Osteocyte (in vitro differentiated cells): ENCODE data around the gene TRMT61A. TPM values are rescaled to one million over a fixed set of nuclear protein-coding genes. Genes with fewer than 3 reads are reported as not detected.

Source experiments
- DNase-seq: peaks from one replicate; pipeline ENCODE4 v3.0.0; 2021; ENCODE audit warnings: mixed read lengths; ENCODE audit not compliant: unreplicated experiment; ENCODE audit errors: extremely low spot score
- H3K27ac Mint-ChIP-seq: one replicate; pipeline ENCODE4 v1.8.0; 2021; ENCODE audit warnings: mild to moderate bottlenecking, mixed read lengths; ENCODE audit not compliant: unreplicated experiment
- H3K27me3 Mint-ChIP-seq: one replicate; pipeline ENCODE4 v1.8.0; 2021; ENCODE audit warnings: mixed read lengths; ENCODE audit not compliant: unreplicated experiment
- H3K36me3 Mint-ChIP-seq: one replicate; pipeline ENCODE4 v1.8.0; 2021; ENCODE audit warnings: mixed read lengths; ENCODE audit not compliant: unreplicated experiment
- H3K4me1 Mint-ChIP-seq: one replicate; pipeline ENCODE4 v1.8.0; 2021; ENCODE audit warnings: mixed read lengths; ENCODE audit not compliant: unreplicated experiment
- H3K4me3 Mint-ChIP-seq: one replicate; pipeline ENCODE4 v1.8.0; 2021; ENCODE audit warnings: mild to moderate bottlenecking, moderate library complexity, mixed read lengths; ENCODE audit not compliant: unreplicated experiment
- H3K9me3 Mint-ChIP-seq: one replicate; pipeline ENCODE4 v1.8.0; 2021; ENCODE audit warnings: mixed read lengths; ENCODE audit not compliant: unreplicated experiment
- CTCF ChIP-seq: fragments of 200-600 bp; sonication (generic); IDR thresholded peaks from 2 replicates; pipeline ENCODE4 v1.5.0; 2021; ENCODE audit warnings: antibody characterized with exemption, mild to moderate bottlenecking, moderate library complexity
- total RNA-seq: library from RNA; stranded (reverse); gene quantifications from 2 replicates; pipeline ENCODE4 v1.2.1, GENCODE V29; 2021

TRMT61A gene
- total RNA-seq, 1 donor from 2014 or later = 11.5 TPM

GRCh38 chr14:103544388-103545218 is 15.6 kb downstream of the TRMT61A start:
- no peak overlapping the region for H3K27ac Mint-ChIP-seq
- H3K4me1 Mint-ChIP-seq = peaks cover 37% of the 10 kb centered on the region
- H3K36me3 Mint-ChIP-seq = no peaks in the 10 kb centered on the region
- no peak for DNase-seq
- TF ChIP-seq CTCF = no peak
- no peaks in the 10 kb centered on the region for H3K27me3 Mint-ChIP-seq
- no peak overlapping the region for H3K4me3 Mint-ChIP-seq
- no peaks in the 10 kb centered on the region for H3K9me3 Mint-ChIP-seq

GRCh38 chr14:103545219-103545914 is 16.4 kb downstream of the TRMT61A start:
- no peak for DNase-seq
- H3K4me1 Mint-ChIP-seq = peaks cover 36% of the 10 kb centered on the region
- H3K27me3 Mint-ChIP-seq = no peaks in the 10 kb centered on the region
- H3K27ac Mint-ChIP-seq = no peak overlapping the region
- no peak for TF ChIP-seq CTCF
- H3K9me3 Mint-ChIP-seq = no peaks in the 10 kb centered on the region
- H3K4me3 Mint-ChIP-seq = no peak overlapping the region
- H3K36me3 Mint-ChIP-seq = no peaks in the 10 kb centered on the region

GRCh38 chr14:103545915-103546651 is 17.1 kb downstream of the TRMT61A start:
- TF ChIP-seq CTCF = no peak
- no peak for DNase-seq
- H3K4me3 Mint-ChIP-seq = no peak overlapping the region
- no peaks in the 10 kb centered on the region for H3K36me3 Mint-ChIP-seq
- H3K27ac Mint-ChIP-seq = no peak overlapping the region
- H3K9me3 Mint-ChIP-seq = no peaks in the 10 kb centered on the region
- no peaks in the 10 kb centered on the region for H3K27me3 Mint-ChIP-seq
- H3K4me1 Mint-ChIP-seq = peaks cover 32% of the 10 kb centered on the region

- TF ChIP-seq CTCF = peak; percentile 97
- Mint-ChIP-seq H3K9me3 (no peaks in the 10 kb centered on the region), H3K4me3 (no peak overlapping the region), H3K36me3 (no peaks in the 10 kb centered on the region), H3K27ac (no peak overlapping the region), H3K27me3 (no peaks in the 10 kb centered on the region), H3K4me1 (peaks cover 30% of the 10 kb centered on the region)
- no peak for DNase-seq
Measured at GRCh38 chr14:103546652-103547454, 17.9 kb downstream of the TRMT61A start.
